Esophagus (tissue), 2 donors: ENCODE results near the gene RASL11A. TPM values are rescaled to one million over a fixed set of nuclear protein-coding genes. Genes with fewer than 3 reads are reported as not detected.

Experiments
- H3K27ac ChIP-seq, 2 donors: one replicate each; pipeline ENCODE4 v1.5.1; 2013; ENCODE audit warnings: low read depth in 2 of 2, mild to moderate bottlenecking in 2 of 2, inconsistent platforms in 1 of 2, low read length in 1 of 2, moderate library complexity in 1 of 2
- H3K27me3 ChIP-seq, 2 donors: one replicate each; pipeline ENCODE4 v1.6.1; 2013; ENCODE audit warnings: low read length in 2 of 2, control low read depth in 1 of 2, mild to moderate bottlenecking in 1 of 2; ENCODE audit not compliant: insufficient read depth in 2 of 2, control insufficient read depth in 1 of 2
- H3K36me3 ChIP-seq, 2 donors: one replicate each; pipeline ENCODE4 v1.6.1; 2013; ENCODE audit warnings: low read length in 1 of 2; ENCODE audit not compliant: control insufficient read depth in 2 of 2, insufficient read depth in 2 of 2
- H3K4me1 ChIP-seq, 2 donors: one replicate each; pipeline ENCODE4 v1.6.1; 2013; ENCODE audit warnings: low read length in 1 of 2; ENCODE audit not compliant: control insufficient read depth in 2 of 2, insufficient read depth in 2 of 2
- H3K4me3 ChIP-seq, 2 donors: one replicate each; pipeline ENCODE4 v1.5.1; 2013; ENCODE audit warnings: low read length in 2 of 2, mild to moderate bottlenecking in 2 of 2, low read depth in 1 of 2, moderate library complexity in 1 of 2
- H3K9me3 ChIP-seq, 2 donors: one replicate each; pipeline ENCODE4 v1.6.1; 2013; ENCODE audit warnings: mild to moderate bottlenecking in 2 of 2, low read depth in 1 of 2, low read length in 1 of 2, moderate library complexity in 1 of 2; ENCODE audit not compliant: control insufficient read depth in 2 of 2, insufficient read depth in 1 of 2
- WGBS, 2 donors: extraction: QIAGEN DNeasy Blood & Tissue Kit; methylation state at CpG; one replicate each; pipeline ENCODE4 v1.1.7; 2013; 5-methylcytosine and 5-hydroxymethylcytosine counted together
- polyA plus RNA-seq, 2 donors: library from polyadenylated mRNA; stranded (reverse); fragments of 200-250 nt; gene quantifications; one replicate each; pipeline ENCODE4 v1.2.3, GENCODE V29; 2013
- donor health status: healthy with polysubstance abuse.
- donor health status: Bipolar disorder and iron deficiency.

Gene RASL11A
- polyA plus RNA-seq, 2 donors = 4.4 to 20.5 TPM

GRCh38 chr13:27264181-27264580, 6.4 kb upstream of the RASL11A start:
- Histone ChIP-seq H3K27me3 (no peaks in the 10 kb centered on the region), H3K36me3 (no peaks in the 10 kb centered on the region), H3K4me1 (peaks cover 0 to 10% of the 10 kb centered on the region in 2 donors), H3K9me3 (no peaks in the 10 kb centered on the region), H3K27ac (peak overlapping the region in 1 of 2 donors; percentile 34), H3K4me3 (no peak overlapping the region)
- 41 to 48% methylated on average over 5 of the region's 5 CpGs for whole genome bisulfite sequencing, 2 donors

GRCh38 chr13:27264648-27265047, 6.0 kb upstream of the RASL11A start:
- H3K36me3 ChIP-seq = no peaks in the 10 kb centered on the region
- H3K9me3 ChIP-seq = no peaks in the 10 kb centered on the region
- no peak overlapping the region for H3K27ac ChIP-seq
- no peak overlapping the region for H3K4me3 ChIP-seq
- H3K27me3 ChIP-seq = no peaks in the 10 kb centered on the region
- H3K4me1 ChIP-seq = peaks cover 0 to 10% of the 10 kb centered on the region in 2 donors
- 25 to 29% methylated on average over 1 of the region's 1 CpG for WGBS, 2 donors

- 34 to 39% methylated on average over 2 of the region's 2 CpGs for WGBS, 2 donors
- Histone ChIP-seq H3K4me1 (peaks cover 0 to 10% of the 10 kb centered on the region in 2 donors), H3K36me3 (no peaks in the 10 kb centered on the region), H3K27me3 (no peaks in the 10 kb centered on the region), H3K27ac (peak overlapping the region in 1 of 2 donors; percentile 26), H3K4me3 (no peak overlapping the region), H3K9me3 (no peaks in the 10 kb centered on the region)
These were observed 3.7 kb upstream of the RASL11A start for GRCh38 chr13:27266917-27267316.

GRCh38 chr13:27267596-27267995, 3.0 kb upstream of the RASL11A start:
- Histone ChIP-seq H3K27ac (no peak overlapping the region), H3K9me3 (no peaks in the 10 kb centered on the region), H3K4me1 (peaks cover 0 to 8% of the 10 kb centered on the region in 2 donors), H3K27me3 (no peaks in the 10 kb centered on the region), H3K36me3 (no peaks in the 10 kb centered on the region), H3K4me3 (no peak overlapping the region)
- 80 to 88% methylated on average over 2 of the region's 2 CpGs for whole genome bisulfite sequencing, 2 donors

GRCh38 chr13:27269114-27269665, 1.4 kb upstream of the RASL11A start:
- Histone ChIP-seq H3K27me3 (no peaks in the 10 kb centered on the region), H3K4me1 (peaks cover 0 to 8% of the 10 kb centered on the region in 2 donors), H3K36me3 (no peaks in the 10 kb centered on the region), H3K27ac (peak overlapping the region; percentile 56 to 58), H3K4me3 (no peak overlapping the region), H3K9me3 (no peaks in the 10 kb centered on the region)
- 50 to 52% methylated on average over 2 of the region's 2 CpGs for WGBS, 2 donors

- 37 to 40% methylated on average over 15 of the region's 15 CpGs for WGBS, 2 donors
- Histone ChIP-seq H3K4me1 (peaks cover 0 to 5% of the 10 kb centered on the region in 2 donors), H3K9me3 (no peaks in the 10 kb centered on the region), H3K27me3 (no peaks in the 10 kb centered on the region), H3K4me3 (peak overlapping the region; percentile 71 to 86), H3K36me3 (no peaks in the 10 kb centered on the region), H3K27ac (peak overlapping the region; percentile 50 to 87)
These were observed 1.0 kb downstream of the RASL11A start for GRCh38 chr13:27271570-27272096.

GRCh38 chr13:27273658-27274425, 3.2 kb downstream of the RASL11A start:
- Histone ChIP-seq H3K27ac (no peak overlapping the region), H3K9me3 (no peaks in the 10 kb centered on the region), H3K4me1 (peaks cover 0 to 3% of the 10 kb centered on the region in 2 donors), H3K36me3 (no peaks in the 10 kb centered on the region), H3K4me3 (no peak overlapping the region), H3K27me3 (no peaks in the 10 kb centered on the region)
- WGBS, 2 donors = 62 to 72% methylated on average over 4 of the region's 4 CpGs

- H3K36me3 ChIP-seq = no peaks in the 10 kb centered on the region
- 40 to 41% methylated on average over 1 of the region's 1 CpG for WGBS, 2 donors
- no peaks in the 10 kb centered on the region for H3K9me3 ChIP-seq
- H3K27ac ChIP-seq = no peak overlapping the region
- H3K4me1 ChIP-seq = no peaks in the 10 kb centered on the region
- H3K27me3 ChIP-seq = no peaks in the 10 kb centered on the region
- no peak overlapping the region for H3K4me3 ChIP-seq
These were observed 4.0 kb downstream of the RASL11A start for GRCh38 chr13:27274631-27275030.

GRCh38 chr13:27276188-27276587, 5.6 kb downstream of the RASL11A start:
- no peak overlapping the region for H3K27ac ChIP-seq
- no peaks in the 10 kb centered on the region for H3K4me1 ChIP-seq
- no peaks in the 10 kb centered on the region for H3K9me3 ChIP-seq
- WGBS, 2 donors = 64 to 71% methylated on average over 7 of the region's 7 CpGs
- no peak overlapping the region for H3K4me3 ChIP-seq
- H3K27me3 ChIP-seq = no peaks in the 10 kb centered on the region
- H3K36me3 ChIP-seq = no peaks in the 10 kb centered on the region
